Peyer's patch (tissue), 4 donors: Measurements from ENCODE around the gene SLC9A1.

Experiments
- CTCF ChIP-seq, 6 experiments: fragments of 450-650 bp in 4 of 6; fragments of 200-600 bp in 2 of 6; sonication (generic) in 1 of 6; IDR thresholded peaks; one replicate each; pipeline ENCODE4 v1.5.1; 2017 to 2019; ENCODE audit warnings: antibody characterized with exemption in 6 of 6, mild to moderate bottlenecking in 3 of 6, moderate library complexity in 1 of 6
- POLR2A ChIP-seq, 2 donors: fragments of 450-650 bp; IDR thresholded peaks; one replicate each; pipeline ENCODE4 v1.5.1; 2017; ENCODE audit warnings: antibody characterized with exemption in 2 of 2, mild to moderate bottlenecking in 2 of 2, moderate library complexity in 2 of 2

- TF ChIP-seq CTCF (IDR thresholded peaks at IDR 0.05) (no peak), POLR2A (IDR thresholded peaks at IDR 0.05) (no peak)
Observed at GRCh38 chr1:27060891-27061290, 94.0 kb downstream of the SLC9A1 start.
